Measurements from ENCODE around the gene TMEM100. TPM values are rescaled to one million over a fixed set of nuclear protein-coding genes. Genes with fewer than 3 reads are reported as not detected.

Gene TMEM100
- polyA plus RNA-seq, 3 donors, result not detected

GRCh38 chr17:55689672-55690071 is 33.0 kb downstream of the TMEM100 start:
- Mint-ChIP-seq H3K4me1 (peaks cover 25% of the 10 kb centered on the region), H3K27me3 (ENCODE audit: low read depth in 3 of 3) (peaks cover 0 to 4% (median 1%) of the 10 kb centered on the region in 3 donors), H3K27ac (peak overlapping the region; percentile 80 to 93 (median 92)), H3K9me3 (peaks cover 0 to 17% (median 3%) of the 10 kb centered on the region in 7 donors), H3K36me3 (no peaks in the 10 kb centered on the region), H3K4me3 (peak overlapping the region in 1 of 2 donors; percentile 24)
- peak overlapping the region in 1 of 2 donors; percentile 87 for H3K27ac ChIP-seq (ENCODE audit: low read depth in 1 of 2, low read length in 2 of 2)
- peaks cover 0 to 7% of the 10 kb centered on the region in 2 donors for H3K9me3 ChIP-seq (replicated peaks in 1 of 2; ENCODE audit: control insufficient read depth in 1 of 2, insufficient read depth in 1 of 2, low read length in 2 of 2)
- H3K36me3 ChIP-seq (replicated peaks in 1 of 2; ENCODE audit: control insufficient read depth in 1 of 2, insufficient read depth in 2 of 2, low read length in 2 of 2), result no peaks in the 10 kb centered on the region
- H3K9ac ChIP-seq (ENCODE audit: insufficient read depth, low read length, poor library complexity, severe bottlenecking), result no peak overlapping the region
- TF ChIP-seq, protein P1, sequence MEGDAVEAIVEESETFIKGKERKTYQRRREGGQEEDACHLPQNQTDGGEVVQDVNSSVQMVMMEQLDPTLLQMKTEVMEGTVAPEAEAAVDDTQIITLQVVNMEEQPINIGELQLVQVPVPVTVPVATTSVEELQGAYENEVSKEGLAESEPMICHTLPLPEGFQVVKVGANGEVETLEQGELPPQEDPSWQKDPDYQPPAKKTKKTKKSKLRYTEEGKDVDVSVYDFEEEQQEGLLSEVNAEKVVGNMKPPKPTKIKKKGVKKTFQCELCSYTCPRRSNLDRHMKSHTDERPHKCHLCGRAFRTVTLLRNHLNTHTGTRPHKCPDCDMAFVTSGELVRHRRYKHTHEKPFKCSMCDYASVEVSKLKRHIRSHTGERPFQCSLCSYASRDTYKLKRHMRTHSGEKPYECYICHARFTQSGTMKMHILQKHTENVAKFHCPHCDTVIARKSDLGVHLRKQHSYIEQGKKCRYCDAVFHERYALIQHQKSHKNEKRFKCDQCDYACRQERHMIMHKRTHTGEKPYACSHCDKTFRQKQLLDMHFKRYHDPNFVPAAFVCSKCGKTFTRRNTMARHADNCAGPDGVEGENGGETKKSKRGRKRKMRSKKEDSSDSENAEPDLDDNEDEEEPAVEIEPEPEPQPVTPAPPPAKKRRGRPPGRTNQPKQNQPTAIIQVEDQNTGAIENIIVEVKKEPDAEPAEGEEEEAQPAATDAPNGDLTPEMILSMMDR (IDR thresholded peaks at IDR 0.05), result no peak
- WGBS (ENCODE audit: insufficient coverage), result 100% methylated on average over 1 of the region's 4 CpGs
- no peak for DNase-seq
- H3K4me1 ChIP-seq (ENCODE audit: control insufficient read depth in 1 of 2, insufficient read depth in 2 of 2, low read length in 2 of 2), result peaks cover 51% of the 10 kb centered on the region in 2 donors
- no peaks in the 10 kb centered on the region for H3K79me2 ChIP-seq (ENCODE audit: insufficient read depth, low read length)
- intact Hi-C loops (cut with micrococcal nuclease), result no loop called here
- no peaks in the 10 kb centered on the region for H3K27me3 ChIP-seq (ENCODE audit: control insufficient read depth in 2 of 2, insufficient read depth in 2 of 2, low read length in 2 of 2)
- H4K20me1 ChIP-seq (ENCODE audit: insufficient read depth, low read length), result no peaks in the 10 kb centered on the region
- H2AFZ ChIP-seq (ENCODE audit: insufficient read depth, low read depth, low read length, poor library complexity, severe bottlenecking), result no peak overlapping the region
- H3K4me2 ChIP-seq (replicated peaks; ENCODE audit: extremely low read depth, low read length, poor library complexity, severe bottlenecking), result peak overlapping the region; percentile 43
- H3K4me3 ChIP-seq (replicated peaks in 1 of 3; ENCODE audit: low read depth in 2 of 3, low read length in 3 of 3), result no peak overlapping the region

DNA sequence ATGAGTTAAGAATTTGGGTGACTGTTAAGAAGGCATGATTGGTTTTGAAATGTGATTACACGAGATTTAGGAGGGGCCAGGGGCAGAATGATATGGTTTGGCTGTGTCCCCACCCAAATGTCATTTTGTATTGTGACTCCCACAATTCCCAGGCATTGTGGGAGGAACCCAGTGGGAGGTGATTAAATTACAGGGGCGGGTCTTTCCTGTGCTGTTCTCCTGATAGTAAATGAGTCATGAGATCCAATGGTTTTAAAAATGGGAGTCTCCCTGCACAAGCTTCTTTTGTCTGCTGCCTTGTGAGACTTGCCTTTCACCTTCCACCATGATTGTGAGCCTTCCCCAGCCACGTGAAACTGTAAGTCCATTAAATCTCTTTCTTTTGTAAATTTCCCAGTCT is 34.6 kb downstream of the TMEM100 start:
- no CpG with 5 or more reads among the region's 3 CpGs for WGBS (ENCODE audit: insufficient coverage)
- no peak overlapping the region for H3K4me2 ChIP-seq (replicated peaks; ENCODE audit: extremely low read depth, low read length, poor library complexity, severe bottlenecking)
- no peaks in the 10 kb centered on the region for H3K79me2 ChIP-seq (ENCODE audit: insufficient read depth, low read length)
- H3K9me3 ChIP-seq (replicated peaks in 1 of 2; ENCODE audit: control insufficient read depth in 1 of 2, insufficient read depth in 1 of 2, low read length in 2 of 2), result peaks cover 0 to 7% of the 10 kb centered on the region in 2 donors
- Mint-ChIP-seq H3K4me3 (no peak overlapping the region), H3K4me1 (peaks cover 25% of the 10 kb centered on the region), H3K27me3 (ENCODE audit: low read depth in 3 of 3) (peaks cover 0 to 7% (median 1%) of the 10 kb centered on the region in 3 donors), H3K27ac (no peak overlapping the region), H3K9me3 (peaks cover 0 to 18% (median 3%) of the 10 kb centered on the region in 7 donors), H3K36me3 (no peaks in the 10 kb centered on the region)
- H3K27me3 ChIP-seq (ENCODE audit: control insufficient read depth in 2 of 2, insufficient read depth in 2 of 2, low read length in 2 of 2), result no peaks in the 10 kb centered on the region
- H3K4me1 ChIP-seq (ENCODE audit: control insufficient read depth in 1 of 2, insufficient read depth in 2 of 2, low read length in 2 of 2), result peaks cover 43 to 44% of the 10 kb centered on the region in 2 donors
- DNase-seq, result no peak
- TF ChIP-seq, protein P1 (IDR thresholded peaks at IDR 0.05), result no peak
- H3K27ac ChIP-seq (ENCODE audit: low read depth in 1 of 2, low read length in 2 of 2), result no peak overlapping the region
- H3K4me3 ChIP-seq (replicated peaks in 1 of 3; ENCODE audit: low read depth in 2 of 3, low read length in 3 of 3), result no peak overlapping the region
- no peaks in the 10 kb centered on the region for H4K20me1 ChIP-seq (ENCODE audit: insufficient read depth, low read length)
- H3K36me3 ChIP-seq (replicated peaks in 1 of 2; ENCODE audit: control insufficient read depth in 1 of 2, insufficient read depth in 2 of 2, low read length in 2 of 2), result no peaks in the 10 kb centered on the region
- H2AFZ ChIP-seq (ENCODE audit: insufficient read depth, low read depth, low read length, poor library complexity, severe bottlenecking), result no peak overlapping the region
- no peak overlapping the region for H3K9ac ChIP-seq (ENCODE audit: insufficient read depth, low read length, poor library complexity, severe bottlenecking)
- intact Hi-C loops (cut with micrococcal nuclease), result no loop called here

Data from CD14-positive monocyte (primary cell).